HG02981 (cell line): ENCODE data around the gene GLI3.

Experiments used
- ATAC-seq: cut with Tn5 transposase; IDR thresholded peaks from one replicate; pipeline ENCODE4 v1.9.1; 2021; ENCODE audit warnings: mild to moderate bottlenecking, moderate library complexity; ENCODE audit not compliant: unreplicated experiment

Gene GLI3

DNA sequence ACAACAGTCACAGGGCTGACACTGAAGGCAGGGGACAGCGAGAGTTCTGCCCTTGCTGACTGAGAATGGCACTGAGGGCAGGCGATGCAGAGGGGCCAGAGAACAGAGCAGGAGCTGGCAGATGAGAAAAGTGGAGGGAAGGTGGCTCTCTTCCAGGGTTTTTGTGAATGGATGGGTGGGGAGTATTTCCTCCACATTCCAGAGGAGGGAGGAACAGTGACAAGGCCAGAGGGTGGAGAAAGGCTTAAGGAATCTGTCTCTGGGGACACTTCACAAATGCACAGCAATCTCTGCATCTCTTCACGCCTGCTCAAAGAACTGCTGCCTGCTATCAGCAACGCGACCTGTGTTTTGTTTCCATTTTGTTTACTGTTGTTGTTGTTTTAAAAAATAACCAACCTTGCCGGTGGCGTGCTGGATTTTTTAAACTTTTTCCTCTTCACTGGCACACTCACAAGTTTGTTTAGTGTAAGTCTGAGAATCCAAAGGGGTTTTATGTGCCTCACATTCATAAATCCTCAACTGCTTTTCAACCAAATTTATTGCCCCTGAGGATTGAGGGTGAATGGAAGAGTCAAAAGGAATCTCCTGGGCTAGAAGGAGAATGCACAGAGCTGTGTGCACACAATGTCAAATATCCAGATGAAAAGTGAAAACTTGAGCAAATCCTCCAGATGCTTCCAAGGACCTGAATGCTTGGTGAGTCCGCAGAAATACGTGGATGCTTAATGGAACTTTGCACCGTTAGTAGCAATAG lies 129.3 kb downstream of the GLI3 start:
- no peak for ATAC-seq

DNA sequence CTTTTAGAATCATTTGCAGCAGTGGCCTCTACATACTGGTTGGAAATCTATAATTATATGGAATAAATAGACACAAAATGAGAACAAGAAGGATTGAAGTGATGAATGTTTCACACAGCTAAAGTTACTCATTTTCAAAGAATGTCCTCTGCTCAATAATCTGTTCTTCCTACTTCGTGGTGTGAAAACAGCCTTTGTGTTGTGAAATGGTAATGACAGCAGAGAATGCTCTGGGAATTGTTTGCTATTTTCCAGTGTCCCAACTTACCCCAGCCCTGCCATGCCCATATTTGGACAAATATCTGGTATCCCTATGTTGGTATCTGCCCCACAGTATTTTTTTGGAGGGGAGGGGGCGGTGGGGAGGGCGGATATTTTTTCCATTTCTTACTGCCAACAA lies 130.4 kb downstream of the GLI3 start:
- ATAC-seq: no peak

DNA sequence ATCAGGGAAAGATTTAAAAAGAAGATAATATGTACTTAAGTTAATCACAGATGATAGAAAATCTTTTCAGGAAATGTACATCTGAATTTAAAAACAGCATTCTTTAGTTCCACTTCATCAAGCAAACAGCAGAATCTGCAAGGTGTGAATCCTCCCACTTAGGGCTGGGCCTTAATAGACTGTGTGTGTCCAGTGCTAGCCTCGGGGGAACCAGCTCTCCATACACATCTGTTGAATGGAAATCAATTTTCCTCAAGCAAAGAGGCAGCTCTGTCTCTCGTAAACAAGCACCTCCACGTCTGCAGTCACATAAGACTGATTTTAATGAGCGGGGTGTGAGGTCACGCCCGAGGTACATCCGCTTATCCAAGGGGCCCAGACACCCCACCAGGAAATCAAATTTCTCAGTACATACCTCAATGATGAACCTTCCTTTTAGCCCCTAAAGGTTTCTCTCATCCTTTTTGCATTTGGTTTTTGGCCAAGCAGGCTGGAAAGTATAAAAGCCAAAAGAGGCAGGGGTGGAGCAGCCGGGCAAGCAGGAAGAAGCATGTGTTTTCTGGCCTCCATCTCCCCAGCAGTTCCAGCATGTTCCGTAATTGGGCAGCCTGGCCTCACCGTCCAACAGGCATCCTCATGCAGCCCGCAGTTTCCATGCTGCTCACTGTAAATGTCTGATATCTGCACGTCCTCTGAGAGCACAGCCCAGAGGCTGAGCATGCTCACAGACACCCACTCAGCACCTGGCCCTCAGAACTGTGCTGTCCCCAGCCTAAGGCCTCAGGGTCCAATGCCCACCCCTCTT lies 131.3 kb downstream of the GLI3 start:
- ATAC-seq: no peak

DNA sequence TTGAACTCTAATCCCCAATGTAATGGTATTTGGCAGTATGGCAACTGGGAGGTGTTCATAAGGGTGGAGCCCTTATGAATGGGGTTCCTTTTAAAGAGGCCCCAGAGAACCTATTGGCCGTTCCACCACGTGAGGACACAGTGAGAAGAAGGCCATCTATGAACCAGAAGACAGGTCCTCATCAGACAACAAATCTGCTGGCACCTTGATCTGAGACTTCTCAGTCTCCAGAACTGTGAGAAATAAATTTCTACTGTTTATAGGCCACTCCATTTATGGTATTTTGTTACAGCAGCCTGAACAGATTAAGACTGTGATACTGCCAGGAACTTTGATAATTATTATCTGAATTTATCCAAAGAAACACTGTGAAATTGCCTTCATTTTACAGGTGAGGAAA lies 132.3 kb downstream of the GLI3 start:
- no peak for ATAC-seq

DNA sequence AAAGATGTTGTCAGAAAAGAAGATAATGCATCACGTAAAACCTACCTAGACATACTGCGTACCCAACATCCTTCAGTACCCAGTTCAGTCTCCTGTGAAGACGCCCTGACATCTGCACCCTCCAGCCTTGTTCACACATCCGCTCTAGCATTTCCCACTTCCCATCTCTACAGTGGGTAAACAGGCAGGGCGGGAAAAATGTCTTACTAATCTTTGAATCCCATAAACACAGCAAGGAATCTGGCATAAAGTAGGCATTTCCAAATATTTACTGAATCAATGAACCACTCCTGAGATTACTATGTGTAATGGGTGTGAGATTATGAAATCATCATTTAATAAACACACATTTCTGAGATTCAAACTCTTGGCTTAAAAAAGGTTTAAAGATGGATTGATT lies 132.8 kb downstream of the GLI3 start:
- no peak for ATAC-seq

DNA sequence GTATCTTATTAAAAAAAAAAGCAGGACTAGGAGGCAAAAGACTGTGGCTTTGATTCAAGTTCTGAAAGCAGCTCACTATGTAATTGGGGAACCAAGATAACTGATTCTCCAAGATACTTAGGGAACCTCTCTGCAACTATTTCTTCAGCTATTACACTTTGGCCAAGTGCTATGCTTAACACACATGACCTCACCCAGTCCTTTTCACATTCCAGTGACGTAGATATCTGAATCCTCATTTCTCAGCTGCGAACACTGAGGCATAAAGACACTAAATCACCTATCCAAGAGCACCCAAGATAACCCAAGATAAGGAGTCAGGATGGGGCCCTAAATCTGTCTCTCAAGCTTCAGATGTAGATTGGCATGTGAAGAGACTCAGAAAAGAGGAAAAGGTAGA lies 133.6 kb downstream of the GLI3 start:
- ATAC-seq: no peak

DNA sequence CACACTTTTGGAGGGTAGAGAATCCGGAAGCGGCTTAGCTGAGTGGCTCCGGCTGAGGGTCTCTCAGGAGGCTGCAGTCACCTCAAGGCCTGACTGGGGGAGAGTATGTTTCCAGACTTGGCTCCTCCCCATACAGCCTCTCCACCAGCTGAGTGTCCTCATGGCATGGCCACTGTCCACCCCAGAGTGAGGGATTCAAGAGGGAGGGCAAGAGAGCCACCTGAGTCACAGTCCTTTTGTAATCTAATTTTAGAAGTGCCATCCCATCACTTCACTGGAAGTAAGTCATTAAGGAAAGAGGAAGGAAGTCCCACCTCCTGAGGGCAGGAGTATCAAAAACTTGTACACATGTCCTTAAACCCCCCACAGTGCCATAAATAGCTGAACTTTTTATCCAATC lies 134.0 kb downstream of the GLI3 start:
- ATAC-seq: no peak

DNA sequence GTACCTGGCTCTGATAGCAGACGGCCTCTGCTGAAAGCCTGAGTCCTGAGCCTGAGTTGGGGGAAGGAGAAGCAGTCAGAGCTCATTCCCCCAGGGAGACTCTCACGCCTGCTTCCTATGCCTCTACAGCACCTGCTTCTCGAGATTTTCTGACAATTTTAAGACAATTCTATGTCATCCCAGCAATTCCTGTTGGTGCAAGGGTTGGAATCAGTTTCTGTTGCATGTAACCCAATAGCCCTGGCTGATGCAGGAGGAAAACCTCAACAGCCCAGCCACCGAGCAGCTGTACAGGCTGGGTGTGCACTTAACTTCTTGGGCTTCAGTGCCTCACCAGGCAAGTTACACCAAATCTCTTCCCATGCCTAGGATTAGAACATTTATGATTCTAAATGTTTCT lies 134.7 kb downstream of the GLI3 start:
- no peak for ATAC-seq

DNA sequence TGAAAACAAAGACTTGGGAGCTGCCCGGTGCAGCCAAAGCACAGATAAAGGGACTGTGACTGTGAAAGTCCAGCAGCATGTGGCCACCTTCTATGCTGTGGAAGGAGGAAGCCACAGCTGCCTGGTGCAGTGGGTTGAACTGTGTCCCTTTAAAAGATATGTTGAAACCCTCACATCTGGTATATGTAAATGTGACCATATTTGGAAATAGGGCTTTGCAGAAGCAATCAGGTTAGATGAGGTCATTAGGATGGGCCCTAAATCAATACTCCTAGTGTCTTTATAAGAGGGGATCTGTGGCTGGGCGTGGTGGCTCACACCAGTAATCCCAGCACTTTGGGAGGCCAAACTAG lies 136.9 kb downstream of the GLI3 start:
- no peak for ATAC-seq

DNA sequence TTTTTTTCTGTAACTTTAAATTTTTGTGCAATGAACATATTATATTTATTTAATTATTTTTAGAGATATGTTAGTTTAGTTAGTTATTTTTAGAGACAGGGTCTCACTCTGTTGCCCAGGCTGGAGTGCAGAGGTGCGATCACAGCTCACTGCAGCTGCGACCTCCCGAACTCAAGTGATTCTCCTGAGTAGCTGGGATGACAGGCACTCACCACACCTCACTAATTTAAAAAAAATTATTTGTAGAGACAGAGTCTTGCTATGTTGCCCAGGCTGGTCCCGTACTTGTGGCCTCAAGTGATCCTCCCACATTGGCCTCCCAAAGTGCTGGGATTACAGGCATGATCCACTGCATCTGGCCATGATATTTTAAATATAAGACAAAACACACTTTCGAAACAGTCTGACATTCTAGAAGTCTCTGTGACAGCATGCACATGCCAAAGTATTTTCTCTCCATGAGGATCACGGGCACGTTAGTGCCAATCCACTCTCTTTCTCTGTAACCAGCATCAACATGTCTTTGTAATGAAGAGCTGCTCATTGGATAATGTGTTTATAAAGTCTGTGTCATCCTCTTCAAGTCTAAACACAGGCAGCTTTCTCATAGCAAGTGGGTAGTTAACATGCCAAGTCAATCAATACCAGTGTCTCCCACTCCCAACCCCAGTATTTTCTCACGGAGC lies 137.4 kb downstream of the GLI3 start:
- no peak for ATAC-seq

DNA sequence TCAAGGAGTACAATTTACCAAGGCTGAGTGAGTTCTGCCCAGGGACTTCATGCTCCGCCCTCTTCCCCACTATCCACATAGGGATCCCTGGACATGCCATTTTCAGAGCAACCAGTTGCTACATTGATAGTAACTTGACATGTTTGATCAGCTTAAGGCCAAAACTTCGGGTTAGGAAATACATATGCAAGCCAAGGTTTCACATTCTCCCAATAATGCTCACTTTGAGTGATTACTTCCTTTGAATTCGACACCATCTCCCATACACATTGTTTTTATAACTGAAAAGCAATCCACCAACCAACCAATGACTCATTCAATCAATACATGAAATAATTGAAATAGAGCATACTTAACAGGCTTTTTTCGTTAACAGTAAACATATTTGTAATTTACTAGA lies 137.9 kb downstream of the GLI3 start:
- ATAC-seq: no peak

DNA sequence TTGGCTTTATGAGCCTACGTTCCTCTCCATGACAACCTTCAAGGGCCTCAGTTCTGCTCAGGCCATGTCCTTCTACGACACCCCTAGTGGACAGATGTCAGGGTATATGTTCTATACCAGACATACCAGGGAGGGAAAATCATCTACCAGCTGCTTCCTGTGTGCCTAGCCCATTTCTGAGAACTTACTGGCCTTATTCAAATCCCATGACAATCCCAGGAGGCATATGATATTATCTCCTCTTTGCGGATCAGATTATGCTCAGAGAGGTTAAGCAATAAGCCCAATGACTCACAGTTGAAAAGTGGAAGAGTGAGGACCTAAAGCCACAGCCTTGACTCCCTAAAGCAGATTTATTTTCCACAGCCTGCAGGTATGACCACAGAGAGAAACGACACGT lies 139.3 kb downstream of the GLI3 start:
- ATAC-seq: no peak

DNA sequence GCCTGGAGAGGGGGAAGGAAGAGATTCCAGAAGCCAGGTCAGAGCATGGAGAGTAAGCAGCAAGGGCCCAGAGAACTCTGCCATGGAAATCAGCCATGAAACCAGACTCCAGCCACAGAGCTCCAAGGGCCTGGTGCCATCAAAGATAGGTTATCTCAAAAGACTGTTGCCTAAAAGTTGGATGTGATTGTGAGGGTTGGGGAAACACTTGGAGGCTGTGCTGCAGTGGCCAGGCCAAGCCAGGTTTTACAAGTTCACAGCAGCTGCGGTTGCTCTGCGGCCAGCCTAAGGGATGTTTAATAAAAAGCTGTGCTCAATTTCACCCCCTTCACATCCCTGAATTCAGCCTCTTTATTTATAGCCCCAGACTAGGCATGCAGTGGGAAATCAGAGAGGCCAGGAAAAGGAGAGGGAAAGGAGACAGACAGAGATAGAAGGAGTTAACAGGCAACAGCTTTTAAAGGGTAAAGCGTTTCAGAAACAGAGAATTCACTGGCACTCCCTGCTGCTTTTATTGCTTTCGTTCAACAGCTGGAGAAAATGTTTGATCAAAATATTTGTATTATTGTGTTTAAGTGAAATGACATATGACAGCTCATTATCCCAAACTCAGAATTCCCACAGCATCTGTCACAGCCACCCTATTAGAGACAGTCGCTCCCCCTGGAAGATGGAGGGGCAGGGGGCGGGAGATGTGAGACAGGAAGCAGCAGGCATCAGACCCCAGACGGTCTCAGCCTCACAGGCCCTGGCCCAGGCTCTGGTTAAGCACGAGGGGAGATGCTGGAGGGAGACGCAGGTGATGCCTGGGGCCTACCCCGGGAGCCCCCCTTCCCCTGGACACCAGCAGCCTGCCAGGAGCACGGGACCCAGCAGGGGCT lies 140.1 kb downstream of the GLI3 start:
- ATAC-seq: no peak

DNA sequence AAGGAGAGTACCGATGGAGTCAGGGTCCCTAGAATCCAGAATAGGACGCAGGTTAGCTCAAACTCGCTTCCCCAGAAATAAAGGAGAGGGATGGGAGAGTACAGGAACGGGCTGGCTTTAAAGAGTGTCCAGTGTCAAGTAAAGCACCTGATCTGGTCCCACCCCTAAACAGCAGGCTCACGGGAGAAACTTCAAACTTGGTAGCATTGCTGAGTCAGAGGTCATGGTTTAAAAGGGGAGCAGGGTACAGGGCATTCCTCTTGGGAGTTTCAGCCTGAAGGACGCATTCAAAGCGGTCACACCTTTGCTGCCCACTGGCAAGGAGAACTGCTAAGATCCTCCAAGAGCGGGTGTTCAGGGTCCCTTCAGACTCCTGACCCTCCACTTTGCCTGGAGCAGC lies 140.7 kb downstream of the GLI3 start:
- ATAC-seq: no peak

DNA sequence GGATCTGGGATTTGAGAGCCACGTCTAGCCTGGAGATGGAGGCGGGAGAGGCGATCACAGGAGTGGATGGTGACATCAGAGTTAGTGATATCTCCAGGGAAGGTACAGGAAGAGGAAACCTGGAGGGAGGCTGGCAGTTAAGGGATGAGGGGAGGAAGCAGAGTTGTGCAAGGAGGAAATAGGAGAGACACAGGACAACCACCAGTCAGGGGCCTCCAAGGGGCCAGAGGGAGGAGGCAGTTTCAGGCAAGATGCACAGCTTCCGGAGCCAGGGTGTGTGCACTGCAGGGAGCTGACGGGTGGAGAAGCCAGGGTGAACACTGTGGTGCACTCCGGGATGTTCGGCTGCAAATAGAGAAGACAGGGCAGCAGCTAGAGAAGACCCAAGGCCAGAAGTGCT lies 141.2 kb downstream of the GLI3 start:
- no peak for ATAC-seq

DNA sequence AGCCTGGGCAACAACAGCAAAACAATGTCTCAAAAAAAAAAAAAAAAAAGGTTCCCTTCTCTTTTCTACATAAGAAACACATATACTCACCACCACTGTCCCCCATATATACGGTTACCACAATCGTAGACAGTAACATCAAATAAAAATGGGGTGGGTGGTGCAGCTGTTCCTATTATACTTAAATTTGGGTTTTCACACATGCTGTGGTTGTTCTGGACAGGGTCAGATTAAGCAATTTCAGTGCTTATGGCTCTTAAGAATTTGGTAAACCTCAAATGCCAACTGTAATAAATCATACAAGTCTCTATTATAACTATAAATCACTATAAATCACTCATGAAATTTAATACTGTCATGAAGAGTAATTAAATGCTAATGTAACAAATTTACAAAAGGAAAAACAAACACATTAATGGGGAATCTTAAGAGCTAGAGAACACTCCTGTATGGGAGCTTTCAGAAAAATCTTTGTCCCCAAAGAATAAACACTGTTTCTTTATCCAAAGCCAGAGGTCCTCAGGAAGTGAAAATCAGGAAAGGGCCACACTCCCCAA lies 143.6 kb downstream of the GLI3 start:
- no peak for ATAC-seq

DNA sequence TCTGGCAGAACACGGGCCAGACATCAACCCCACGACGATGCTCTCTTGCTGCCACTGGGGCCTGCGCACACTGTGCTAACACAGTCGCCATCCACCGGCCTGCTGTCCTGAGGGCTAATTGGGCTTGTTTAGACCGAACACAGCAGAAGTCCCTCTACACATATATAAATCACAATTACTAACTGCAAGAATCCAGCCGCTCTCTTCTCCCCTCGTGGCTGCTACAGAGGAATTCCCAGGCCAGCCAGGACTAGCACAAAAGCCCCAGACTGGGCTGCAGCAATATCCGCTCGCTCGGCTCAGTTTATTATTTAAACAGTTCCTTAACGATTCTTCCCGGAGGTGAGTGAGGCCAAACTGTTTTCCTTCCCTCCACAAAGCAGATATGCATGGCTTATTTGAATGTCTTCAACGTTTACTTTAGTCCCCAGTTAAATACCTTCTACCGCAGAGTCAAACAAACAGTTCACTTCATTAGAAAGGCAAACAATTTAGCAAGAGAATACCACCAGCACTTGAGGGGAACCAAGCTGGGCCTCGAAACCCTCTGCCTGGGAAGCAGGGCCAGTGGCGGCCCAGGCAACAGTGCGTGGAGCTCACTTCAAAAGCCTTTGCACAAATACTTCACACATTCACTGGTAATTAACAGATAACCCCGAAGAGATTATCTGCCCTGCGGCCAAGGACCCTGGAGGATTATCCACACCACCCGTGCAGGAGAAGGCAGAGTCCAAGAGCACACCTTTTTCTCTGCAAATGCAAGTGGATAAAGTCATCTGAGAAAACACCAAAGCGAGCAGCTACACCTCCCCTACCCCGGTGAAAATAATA lies 145.3 kb downstream of the GLI3 start:
- ATAC-seq: no peak

DNA sequence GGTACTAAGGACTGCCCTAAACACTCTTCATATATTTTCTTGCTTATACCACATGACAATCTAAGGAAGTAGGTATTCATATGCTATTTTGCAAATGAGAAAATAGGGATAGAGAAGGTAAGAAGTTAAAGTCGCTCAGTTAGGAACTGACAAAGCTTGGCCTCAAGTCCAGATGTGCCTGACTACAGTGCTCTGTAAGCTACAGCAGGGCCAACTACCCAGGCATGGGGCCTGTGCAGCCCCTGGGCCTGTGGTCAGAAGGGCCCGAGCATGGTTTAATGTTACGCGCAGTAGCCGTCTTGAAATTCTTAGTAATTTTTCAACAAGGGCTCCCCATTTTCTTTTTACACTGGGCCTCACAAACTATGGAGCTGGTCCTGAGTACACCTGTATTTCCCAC lies 146.2 kb downstream of the GLI3 start:
- ATAC-seq: no peak

DNA sequence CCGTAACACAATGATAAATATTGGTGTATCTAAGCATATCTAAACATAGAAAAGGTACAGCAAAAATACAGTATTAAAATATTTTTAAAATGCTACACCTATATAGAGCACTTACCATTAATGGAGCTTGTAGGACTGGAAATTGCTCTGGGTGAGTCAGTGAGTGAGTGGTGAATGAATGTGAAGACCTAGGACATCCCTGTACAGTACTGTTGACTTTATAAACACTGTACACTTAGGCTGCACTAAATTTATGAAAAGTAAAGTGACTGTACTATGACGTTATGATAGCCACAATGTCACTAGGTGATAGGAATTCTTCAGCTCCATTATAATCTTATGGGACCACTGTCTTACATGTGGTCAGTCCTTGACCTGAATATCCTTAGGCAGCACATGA lies 147.0 kb downstream of the GLI3 start:
- ATAC-seq: no peak

DNA sequence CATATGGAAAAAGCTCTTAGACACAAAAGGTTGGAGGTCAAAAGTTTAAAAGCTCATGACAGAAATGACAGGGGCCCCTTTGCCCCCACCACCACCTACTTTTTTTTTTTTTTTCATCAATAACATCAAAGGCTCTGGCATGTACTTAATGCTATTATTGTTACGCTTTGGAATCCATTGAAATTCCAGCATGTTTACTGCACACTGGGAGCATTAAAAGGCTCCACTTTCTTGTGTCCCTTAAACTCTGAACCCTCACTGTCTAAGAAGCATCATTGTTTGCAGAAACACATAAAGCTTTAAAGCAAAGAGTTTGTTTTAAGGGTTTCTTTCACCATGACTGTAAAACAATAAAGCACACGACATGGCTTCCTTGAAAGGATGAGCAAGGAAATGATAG lies 149.4 kb downstream of the GLI3 start:
- ATAC-seq: no peak
